Body of pancreas (tissue), 4 donors: ENCODE measurements around the gene ACADVL.

ENCODE experiments used
- CTCF ChIP-seq, 7 experiments: fragments of 450-650 bp in 4 of 7; fragments of 200-600 bp in 3 of 7; sonication (generic) in 3 of 7; IDR thresholded peaks; one replicate each; pipeline ENCODE4 v1.5.1; 2016 to 2019; ENCODE audit warnings: antibody characterized with exemption in 7 of 7
- POLR2A ChIP-seq, 3 donors: fragments of 450-650 bp; IDR thresholded peaks; one replicate each; pipeline ENCODE4 v1.6.1; 2016; ENCODE audit warnings: antibody characterized with exemption in 3 of 3, mild to moderate bottlenecking in 2 of 3

GRCh38 chr17:7173687-7174602, 45.8 kb upstream of the ACADVL start:
- TF ChIP-seq CTCF (IDR thresholded peaks at IDR 0.05) (peak in 1 of 7 experiments; percentile 27), POLR2A (IDR thresholded peaks at IDR 0.05) (peak in 1 of 3 donors; percentile 15)
